ENCODE results near the gene LMAN2L. TPM values are rescaled to one million over a fixed set of nuclear protein-coding genes. Genes with fewer than 3 reads are reported as not detected.

LMAN2L gene
- polyA plus RNA-seq, 1 of the 3 experiments (the other 2 are of a cell fraction), result 17.7 TPM

DNA sequence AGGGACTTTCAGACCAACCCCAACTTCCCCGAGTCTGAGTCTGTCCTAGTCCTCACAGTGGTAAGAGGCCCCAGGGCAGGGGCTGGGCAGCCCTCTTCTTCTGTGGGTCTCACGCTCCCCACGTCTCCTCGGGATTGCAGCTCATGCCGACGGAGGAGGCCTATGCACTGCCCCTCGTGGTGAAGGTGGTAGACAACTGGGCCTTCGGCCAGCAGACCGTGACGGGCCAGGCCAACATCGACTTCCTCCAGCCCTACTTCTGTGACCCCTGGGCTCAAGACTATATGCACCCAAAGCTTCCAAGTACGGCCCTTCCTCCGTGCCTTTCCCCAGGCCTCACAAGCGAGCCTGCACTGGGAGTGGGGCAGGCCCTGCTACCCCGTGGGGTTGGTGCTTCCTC, 44.3 kb downstream of the LMAN2L start:
- H4K20me1 ChIP-seq (ENCODE audit: insufficient read depth), result no peaks in the 10 kb centered on the region
- ChIA-PET POLR2A (no interaction called here), CTCF (interaction anchor here (0.8 kb wide), 1 partner anchor 11 kb away, joined by 4 read pairs; no protein-coding TSS in a partner anchor)
- H3K36me3 ChIP-seq (replicated peaks in 1 of 2; ENCODE audit: control insufficient read depth in 1 of 2, insufficient read depth in 2 of 2, low read length in 1 of 2), result no peaks in the 10 kb centered on the region
- no peaks in the 10 kb centered on the region for H3F3A ChIP-seq (replicated peaks; ENCODE audit: insufficient read depth)
- H3K9ac ChIP-seq, result no peak overlapping the region
- no peaks in the 10 kb centered on the region for H3K9me3 ChIP-seq
- no peak overlapping the region for H2AFZ ChIP-seq (ENCODE audit: low read depth)
- WGBS (ENCODE audit: low lambda C conversion rate), result 85% methylated on average over 9 of the region's 15 CpGs
- no peaks in the 10 kb centered on the region for H3K9me2 ChIP-seq
- no peaks in the 10 kb centered on the region for H3K79me2 ChIP-seq (ENCODE audit: insufficient read depth)
- peaks cover 0 to 9% of the 10 kb centered on the region in 2 experiments; a peak in 1 of 4 replicates for H3K4me1 ChIP-seq (ENCODE audit: control insufficient read depth in 1 of 2, insufficient read depth in 2 of 2, low read depth in 1 of 2, low read length in 1 of 2)
- TF ChIP-seq, protein P1, sequence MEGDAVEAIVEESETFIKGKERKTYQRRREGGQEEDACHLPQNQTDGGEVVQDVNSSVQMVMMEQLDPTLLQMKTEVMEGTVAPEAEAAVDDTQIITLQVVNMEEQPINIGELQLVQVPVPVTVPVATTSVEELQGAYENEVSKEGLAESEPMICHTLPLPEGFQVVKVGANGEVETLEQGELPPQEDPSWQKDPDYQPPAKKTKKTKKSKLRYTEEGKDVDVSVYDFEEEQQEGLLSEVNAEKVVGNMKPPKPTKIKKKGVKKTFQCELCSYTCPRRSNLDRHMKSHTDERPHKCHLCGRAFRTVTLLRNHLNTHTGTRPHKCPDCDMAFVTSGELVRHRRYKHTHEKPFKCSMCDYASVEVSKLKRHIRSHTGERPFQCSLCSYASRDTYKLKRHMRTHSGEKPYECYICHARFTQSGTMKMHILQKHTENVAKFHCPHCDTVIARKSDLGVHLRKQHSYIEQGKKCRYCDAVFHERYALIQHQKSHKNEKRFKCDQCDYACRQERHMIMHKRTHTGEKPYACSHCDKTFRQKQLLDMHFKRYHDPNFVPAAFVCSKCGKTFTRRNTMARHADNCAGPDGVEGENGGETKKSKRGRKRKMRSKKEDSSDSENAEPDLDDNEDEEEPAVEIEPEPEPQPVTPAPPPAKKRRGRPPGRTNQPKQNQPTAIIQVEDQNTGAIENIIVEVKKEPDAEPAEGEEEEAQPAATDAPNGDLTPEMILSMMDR (IDR thresholded peaks at IDR 0.05), result no peak
- no peak for TF ChIP-seq RCOR1 (IDR thresholded peaks at IDR 0.05; ENCODE audit: low read length)
- no peak for TF ChIP-seq YY1 (IDR thresholded peaks at IDR 0.05; ENCODE audit: low read depth)
- no peak for TF ChIP-seq GABPA (IDR thresholded peaks at IDR 0.05; ENCODE audit: low read depth)
- no peak for TF ChIP-seq CHD2 (IDR thresholded peaks at IDR 0.05; ENCODE audit: low read length, partially characterized antibody)
- no peak for TF ChIP-seq NRF1 (IDR thresholded peaks at IDR 0.05; ENCODE audit: low read depth, low read length)
- TF ChIP-seq TAF1 (IDR thresholded peaks at IDR 0.05; ENCODE audit: borderline replicate concordance, low read depth, low read length), result no peak
- no peak for TF ChIP-seq FOSL2 (IDR thresholded peaks at IDR 0.05; ENCODE audit: borderline replicate concordance, low read depth)
- no peak for TF ChIP-seq SMC3 (IDR thresholded peaks at IDR 0.05; ENCODE audit: low read depth, low read length)
- TF ChIP-seq RXRA (IDR thresholded peaks at IDR 0.05; ENCODE audit: borderline replicate concordance, low read depth), result no peak
- no peak for TF ChIP-seq SIN3A (IDR thresholded peaks at IDR 0.05; ENCODE audit: borderline replicate concordance, low read depth, low read length)
- TF ChIP-seq, protein P2, sequence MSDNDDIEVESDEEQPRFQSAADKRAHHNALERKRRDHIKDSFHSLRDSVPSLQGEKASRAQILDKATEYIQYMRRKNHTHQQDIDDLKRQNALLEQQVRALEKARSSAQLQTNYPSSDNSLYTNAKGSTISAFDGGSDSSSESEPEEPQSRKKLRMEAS (IDR thresholded peaks at IDR 0.05; ENCODE audit: low read depth), result no peak
- no peak for TF ChIP-seq POLR2AphosphoS5 (IDR thresholded peaks at IDR 0.05; ENCODE audit: low read depth, low read length)
- no peak for TF ChIP-seq ELF1 (IDR thresholded peaks at IDR 0.05)
- no peak for TF ChIP-seq EP300 (IDR thresholded peaks at IDR 0.05; ENCODE audit: borderline replicate concordance in 1 of 2, low read depth in 1 of 2, low read length in 1 of 2)
- TF ChIP-seq GATA2 (CRISPR knock-in tag; IDR thresholded peaks at IDR 0.05), result no peak
- no peak for TF ChIP-seq NFIC (IDR thresholded peaks at IDR 0.05; ENCODE audit: borderline replicate concordance)
- TF ChIP-seq, protein P3, sequence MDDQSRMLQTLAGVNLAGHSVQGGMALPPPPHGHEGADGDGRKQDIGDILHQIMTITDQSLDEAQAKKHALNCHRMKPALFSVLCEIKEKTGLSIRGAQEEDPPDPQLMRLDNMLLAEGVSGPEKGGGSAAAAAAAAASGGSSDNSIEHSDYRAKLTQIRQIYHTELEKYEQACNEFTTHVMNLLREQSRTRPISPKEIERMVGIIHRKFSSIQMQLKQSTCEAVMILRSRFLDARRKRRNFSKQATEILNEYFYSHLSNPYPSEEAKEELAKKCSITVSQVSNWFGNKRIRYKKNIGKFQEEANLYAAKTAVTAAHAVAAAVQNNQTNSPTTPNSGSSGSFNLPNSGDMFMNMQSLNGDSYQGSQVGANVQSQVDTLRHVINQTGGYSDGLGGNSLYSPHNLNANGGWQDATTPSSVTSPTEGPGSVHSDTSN (IDR thresholded peaks at IDR 0.05), result no peak
- no peak for TF ChIP-seq FOXM1 (IDR thresholded peaks at IDR 0.05; ENCODE audit: low read depth)
- no peak for TF ChIP-seq MEF2A (IDR thresholded peaks at IDR 0.05; ENCODE audit: borderline replicate concordance, low read depth)
- H3K4me2 ChIP-seq, result no peak overlapping the region
- no peak overlapping the region for H3K27ac ChIP-seq (ENCODE audit: low read depth in 2 of 2, low read length in 1 of 2)
- no peaks in the 10 kb centered on the region for H3K27me3 ChIP-seq (ENCODE audit: insufficient read depth)
- no peak overlapping the region for H3K4me3 ChIP-seq (ENCODE audit: low read depth in 2 of 2, low read length in 1 of 2)
- no peak for DNase-seq
